Measurements from ENCODE around the gene PGPEP1.

DNA sequence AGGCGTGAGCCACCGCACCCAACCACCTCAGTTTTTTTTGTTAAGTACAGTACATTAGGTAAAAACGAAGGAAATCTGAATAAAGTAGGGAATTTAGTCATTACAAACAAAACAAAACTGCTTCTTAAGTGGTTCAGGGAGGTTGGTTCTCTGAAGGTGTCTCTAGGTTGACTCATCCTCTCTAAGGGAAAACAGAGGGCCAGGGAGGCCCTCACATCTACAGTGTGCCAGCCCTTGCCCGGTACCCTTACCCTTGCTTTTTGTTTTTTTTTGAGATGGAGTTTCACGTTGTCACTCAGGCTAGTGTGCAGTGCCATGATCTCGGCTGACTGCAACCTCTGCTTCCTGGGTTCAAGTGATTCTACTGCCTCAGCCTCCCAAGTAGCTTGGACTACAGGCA lies 41.8 kb upstream of the PGPEP1 start:
- TF ChIP-seq POLR2A (IDR thresholded peaks at IDR 0.05; ENCODE audit: low read depth, low read length) (no peak), POLR2AphosphoS5 (IDR thresholded peaks at IDR 0.05; ENCODE audit: low read depth, low read length) (no peak)

Data from GM12892 (cell line).